KOPT-K1 (cell line): ENCODE data around the gene APH1B.

Experiments
- H3K27ac ChIP-seq: fragments of 200-600 bp; sonication (generic); 2 replicates; pipeline ENCODE4 v1.5.1; 2016; ENCODE audit warnings: antibody characterized with exemption, mild to moderate bottlenecking, low read depth, low read length; ENCODE audit not compliant: poor library complexity, severe bottlenecking
- H3K36me3 ChIP-seq: fragments of 200-600 bp; sonication (generic); 2 replicates; pipeline ENCODE4 v1.5.1; 2017; ENCODE audit warnings: antibody characterized with exemption, mild to moderate bottlenecking, low read length, moderate library complexity; ENCODE audit not compliant: insufficient read depth
- H3K9me3 ChIP-seq: fragments of 200-600 bp; sonication (generic); 2 replicates; pipeline ENCODE4 v1.5.1; 2017; ENCODE audit warnings: antibody characterized with exemption, low read length, mild to moderate bottlenecking; ENCODE audit not compliant: insufficient read depth, poor library complexity, severe bottlenecking

Gene APH1B

GRCh38 chr15:63243776-63244175, 33.6 kb upstream of the APH1B start:
- peaks cover 18% of the 10 kb centered on the region for H3K36me3 ChIP-seq
- H3K27ac ChIP-seq = no peak overlapping the region
- H3K9me3 ChIP-seq = no peaks in the 10 kb centered on the region

GRCh38 chr15:63244399-63244798, 33.0 kb upstream of the APH1B start:
- H3K9me3 ChIP-seq = no peaks in the 10 kb centered on the region
- H3K36me3 ChIP-seq = peaks cover 24% of the 10 kb centered on the region
- no peak overlapping the region for H3K27ac ChIP-seq

GRCh38 chr15:63244976-63245645, 32.3 kb upstream of the APH1B start:
- H3K27ac ChIP-seq = no peak overlapping the region
- peaks cover 27% of the 10 kb centered on the region for H3K36me3 ChIP-seq
- H3K9me3 ChIP-seq = no peaks in the 10 kb centered on the region

GRCh38 chr15:63246691-63247469, 30.5 kb upstream of the APH1B start:
- no peak overlapping the region for H3K27ac ChIP-seq
- H3K9me3 ChIP-seq = no peaks in the 10 kb centered on the region
- peaks cover 40% of the 10 kb centered on the region for H3K36me3 ChIP-seq

- Histone ChIP-seq H3K27ac (no peak overlapping the region), H3K36me3 (peaks cover 46% of the 10 kb centered on the region), H3K9me3 (no peaks in the 10 kb centered on the region)
These were observed 27.0 kb upstream of the APH1B start for GRCh38 chr15:63250312-63250965.

GRCh38 chr15:63251701-63252100, 25.7 kb upstream of the APH1B start:
- no peak overlapping the region for H3K27ac ChIP-seq
- no peaks in the 10 kb centered on the region for H3K9me3 ChIP-seq
- H3K36me3 ChIP-seq = peaks cover 49% of the 10 kb centered on the region

- Histone ChIP-seq H3K27ac (no peak overlapping the region), H3K36me3 (peaks cover 44% of the 10 kb centered on the region), H3K9me3 (no peaks in the 10 kb centered on the region)
These were observed 25.1 kb upstream of the APH1B start for GRCh38 chr15:63252292-63252691.

GRCh38 chr15:63254991-63255390, 22.4 kb upstream of the APH1B start:
- no peak overlapping the region for H3K27ac ChIP-seq
- H3K9me3 ChIP-seq = no peaks in the 10 kb centered on the region
- H3K36me3 ChIP-seq = peaks cover 51% of the 10 kb centered on the region

GRCh38 chr15:63255489-63255990, 21.9 kb upstream of the APH1B start:
- Histone ChIP-seq H3K27ac (no peak overlapping the region), H3K9me3 (no peaks in the 10 kb centered on the region), H3K36me3 (peaks cover 50% of the 10 kb centered on the region)

GRCh38 chr15:63256433-63257274, 20.8 kb upstream of the APH1B start:
- Histone ChIP-seq H3K36me3 (peaks cover 53% of the 10 kb centered on the region), H3K9me3 (no peaks in the 10 kb centered on the region), H3K27ac (no peak overlapping the region)

- peaks cover 62% of the 10 kb centered on the region for H3K36me3 ChIP-seq
- H3K27ac ChIP-seq = no peak overlapping the region
- H3K9me3 ChIP-seq = no peaks in the 10 kb centered on the region
These were observed 18.7 kb upstream of the APH1B start for GRCh38 chr15:63258658-63259057.

- H3K9me3 ChIP-seq = no peaks in the 10 kb centered on the region
- peaks cover 78% of the 10 kb centered on the region for H3K36me3 ChIP-seq
- H3K27ac ChIP-seq = no peak overlapping the region
These were observed 16.6 kb upstream of the APH1B start for GRCh38 chr15:63260791-63261190.

- Histone ChIP-seq H3K36me3 (peaks cover 73% of the 10 kb centered on the region), H3K9me3 (no peaks in the 10 kb centered on the region), H3K27ac (no peak overlapping the region)
These were observed 16.1 kb upstream of the APH1B start for GRCh38 chr15:63261311-63261710.

- peaks cover 62% of the 10 kb centered on the region for H3K36me3 ChIP-seq
These were observed 13.9 kb upstream of the APH1B start for GRCh38 chr15:63263519-63263918.

More at GRCh38 chr15:63263519-63263918, 13.9 kb upstream of the APH1B start:
- H3K9me3 ChIP-seq = no peaks in the 10 kb centered on the region
- no peak overlapping the region for H3K27ac ChIP-seq
